ENCODE measurements around the gene RAB40B.

- no peak for TF ChIP-seq POLR2A (IDR thresholded peaks at IDR 0.05)
- no peak for TF ChIP-seq CTCF (IDR thresholded peaks at IDR 0.05)
These were observed 74.8 kb downstream of the RAB40B start for GRCh38 chr17:82623707-82624106.

All from heart left ventricle (tissue), 13 donors.